Progenitor cell of endocrine pancreas (in vitro differentiated cells): ENCODE measurements around the gene FAM174B. TPM values are rescaled to one million over a fixed set of nuclear protein-coding genes. Genes with fewer than 3 reads are reported as not detected.

Source experiments
- DNase-seq: peaks from one replicate; pipeline ENCODE4 v3.0.0; 2021; ENCODE audit warnings: low spot score; ENCODE audit not compliant: unreplicated experiment
- H3K27ac Mint-ChIP-seq: 2 replicates; pipeline ENCODE4 v1.8.0; 2021; ENCODE audit warnings: mild to moderate bottlenecking, moderate library complexity, mixed read lengths
- H3K27me3 Mint-ChIP-seq: 2 replicates; pipeline ENCODE4 v1.8.0; 2021; ENCODE audit warnings: mixed read lengths
- H3K36me3 Mint-ChIP-seq: 2 replicates; pipeline ENCODE4 v1.8.0; 2022; ENCODE audit warnings: mixed read lengths; ENCODE audit not compliant: insufficient read depth
- H3K4me1 Mint-ChIP-seq: 2 replicates; pipeline ENCODE4 v1.8.0; 2021; ENCODE audit warnings: low read depth, mixed read lengths
- H3K4me3 Mint-ChIP-seq: 2 replicates; pipeline ENCODE4 v1.8.0; 2021; ENCODE audit warnings: low read depth, mild to moderate bottlenecking, moderate library complexity, mixed read lengths
- H3K9me3 Mint-ChIP-seq: 2 replicates; pipeline ENCODE4 v1.8.0; 2021; ENCODE audit warnings: low read depth, mixed read lengths
- total RNA-seq: library from RNA; stranded (reverse); gene quantifications from 2 replicates; pipeline ENCODE4 v1.2.1, GENCODE V29; 2021
- TF ChIP-seq, protein P1 (sequence below): fragments of 200-600 bp; sonication (generic); IDR thresholded peaks from one replicate; pipeline ENCODE4 v1.5.0; 2021; ENCODE audit warnings: antibody characterized with exemption, mild to moderate bottlenecking; ENCODE audit not compliant: unreplicated experiment

FAM174B gene
- total RNA-seq, 1 donor from 2014 or later, result 37.0 TPM

DNA sequence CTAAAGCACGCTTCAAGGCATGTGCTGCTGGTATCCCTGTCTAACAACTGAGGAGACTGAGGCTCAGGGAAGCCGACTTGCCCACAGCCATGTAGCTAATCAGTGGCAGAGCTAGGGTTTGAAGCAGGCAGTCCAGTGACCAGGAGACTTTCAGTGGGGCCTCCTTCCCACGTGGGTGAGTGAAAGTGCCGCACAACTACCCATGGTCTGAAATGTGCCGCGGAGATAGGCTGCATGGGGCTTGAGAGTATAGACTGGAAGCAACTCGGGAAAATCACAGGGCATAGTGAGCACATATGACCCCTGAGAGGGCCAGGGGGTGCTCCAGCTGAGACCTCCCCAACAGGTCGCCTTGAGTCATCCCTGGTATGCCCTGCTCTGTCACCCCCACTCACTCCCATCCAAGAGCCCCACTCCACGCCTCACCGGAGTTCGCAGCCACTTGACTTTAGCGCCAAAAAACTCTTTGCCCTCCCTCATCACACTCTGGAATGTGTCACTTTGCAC is 19.1 kb downstream of the FAM174B start:
- Mint-ChIP-seq H3K9me3 (peaks cover 8% of the 10 kb centered on the region), H3K27ac (no peak overlapping the region), H3K4me3 (no peak overlapping the region), H3K36me3 (peaks cover 7% of the 10 kb centered on the region), H3K27me3 (no peaks in the 10 kb centered on the region), H3K4me1 (peaks cover 36% of the 10 kb centered on the region)
- DNase-seq, result no peak
- TF ChIP-seq, protein P1, sequence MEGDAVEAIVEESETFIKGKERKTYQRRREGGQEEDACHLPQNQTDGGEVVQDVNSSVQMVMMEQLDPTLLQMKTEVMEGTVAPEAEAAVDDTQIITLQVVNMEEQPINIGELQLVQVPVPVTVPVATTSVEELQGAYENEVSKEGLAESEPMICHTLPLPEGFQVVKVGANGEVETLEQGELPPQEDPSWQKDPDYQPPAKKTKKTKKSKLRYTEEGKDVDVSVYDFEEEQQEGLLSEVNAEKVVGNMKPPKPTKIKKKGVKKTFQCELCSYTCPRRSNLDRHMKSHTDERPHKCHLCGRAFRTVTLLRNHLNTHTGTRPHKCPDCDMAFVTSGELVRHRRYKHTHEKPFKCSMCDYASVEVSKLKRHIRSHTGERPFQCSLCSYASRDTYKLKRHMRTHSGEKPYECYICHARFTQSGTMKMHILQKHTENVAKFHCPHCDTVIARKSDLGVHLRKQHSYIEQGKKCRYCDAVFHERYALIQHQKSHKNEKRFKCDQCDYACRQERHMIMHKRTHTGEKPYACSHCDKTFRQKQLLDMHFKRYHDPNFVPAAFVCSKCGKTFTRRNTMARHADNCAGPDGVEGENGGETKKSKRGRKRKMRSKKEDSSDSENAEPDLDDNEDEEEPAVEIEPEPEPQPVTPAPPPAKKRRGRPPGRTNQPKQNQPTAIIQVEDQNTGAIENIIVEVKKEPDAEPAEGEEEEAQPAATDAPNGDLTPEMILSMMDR, result no peak

DNA sequence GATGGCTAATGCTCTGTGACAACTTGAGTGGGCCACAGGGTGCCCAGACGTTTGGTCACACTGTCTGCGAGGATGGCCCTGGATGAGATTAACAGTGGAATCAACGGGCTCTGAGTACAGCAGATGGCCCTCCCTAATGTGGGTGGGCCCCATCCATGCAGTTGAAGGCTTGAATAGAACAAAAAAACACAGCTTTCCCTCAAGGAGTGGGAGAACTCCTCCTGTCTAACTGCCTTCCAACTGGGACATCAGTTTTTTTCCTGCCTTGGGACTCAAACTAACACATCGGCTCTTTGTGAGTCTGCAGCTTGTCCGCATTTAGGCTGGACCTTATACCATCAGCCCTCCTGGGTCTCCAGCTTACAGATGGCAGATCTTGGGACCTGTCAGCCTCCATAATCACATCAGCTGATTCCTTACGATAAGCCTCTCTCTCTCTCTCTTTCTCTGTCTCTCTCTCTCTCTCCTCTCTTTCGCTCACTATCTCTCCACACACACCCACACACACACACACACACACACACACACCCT is 20.8 kb downstream of the FAM174B start:
- H3K36me3 Mint-ChIP-seq, result peaks cover 6% of the 10 kb centered on the region
- no peak for DNase-seq
- peaks cover 2% of the 10 kb centered on the region for H3K9me3 Mint-ChIP-seq
- H3K27ac Mint-ChIP-seq, result no peak overlapping the region
- H3K27me3 Mint-ChIP-seq, result no peaks in the 10 kb centered on the region
- peaks cover 36% of the 10 kb centered on the region for H3K4me1 Mint-ChIP-seq
- H3K4me3 Mint-ChIP-seq, result no peak overlapping the region
- TF ChIP-seq, protein P1, result no peak

DNA sequence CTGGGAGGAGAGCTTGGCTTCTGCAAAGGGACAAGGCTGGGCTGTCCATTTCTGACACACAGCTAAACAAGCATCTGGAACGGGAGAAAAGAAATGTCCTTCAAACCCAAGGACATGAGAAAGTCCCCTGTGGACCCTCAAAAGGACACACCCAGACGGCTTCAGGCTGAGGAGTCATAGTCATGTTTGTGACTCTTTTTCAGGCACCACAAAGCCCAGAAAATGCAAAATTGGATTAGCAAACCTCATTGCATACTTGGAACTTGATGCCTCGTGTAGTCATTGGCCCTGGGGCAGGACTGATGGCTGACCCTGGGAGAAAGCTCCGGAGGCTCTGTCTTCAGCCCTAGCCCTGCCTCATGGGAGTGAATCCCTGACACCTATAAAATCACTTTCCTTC is 21.5 kb downstream of the FAM174B start:
- peaks cover 33% of the 10 kb centered on the region for H3K4me1 Mint-ChIP-seq
- H3K27ac Mint-ChIP-seq, result no peak overlapping the region
- TF ChIP-seq, protein P1, result no peak
- H3K9me3 Mint-ChIP-seq, result no peaks in the 10 kb centered on the region
- no peak for DNase-seq
- peaks cover 9% of the 10 kb centered on the region for H3K36me3 Mint-ChIP-seq
- H3K4me3 Mint-ChIP-seq, result no peak overlapping the region
- H3K27me3 Mint-ChIP-seq, result no peaks in the 10 kb centered on the region

DNA sequence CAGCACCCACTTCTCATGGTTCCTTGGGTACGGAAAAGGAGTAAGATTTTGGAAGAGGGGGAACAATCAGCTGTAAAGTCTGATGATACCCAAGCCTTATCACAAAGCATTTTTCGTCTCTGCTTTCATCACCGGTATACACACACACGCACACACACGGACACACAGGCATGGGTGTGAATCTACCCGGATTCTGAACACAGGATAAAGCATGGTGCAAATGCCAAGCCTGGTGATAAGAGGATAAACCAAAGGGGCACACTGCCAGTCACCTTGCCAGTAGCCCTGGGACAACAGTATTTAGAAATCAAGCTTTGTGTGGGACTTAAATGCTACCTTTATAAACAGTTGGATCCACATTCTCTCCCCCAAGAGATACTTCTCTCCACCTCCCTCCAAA is 22.2 kb downstream of the FAM174B start:
- Mint-ChIP-seq H3K27me3 (no peaks in the 10 kb centered on the region), H3K36me3 (peaks cover 10% of the 10 kb centered on the region), H3K27ac (no peak overlapping the region), H3K4me3 (no peak overlapping the region), H3K9me3 (no peaks in the 10 kb centered on the region), H3K4me1 (peaks cover 27% of the 10 kb centered on the region)
- DNase-seq, result no peak
- TF ChIP-seq, protein P1, result no peak

DNA sequence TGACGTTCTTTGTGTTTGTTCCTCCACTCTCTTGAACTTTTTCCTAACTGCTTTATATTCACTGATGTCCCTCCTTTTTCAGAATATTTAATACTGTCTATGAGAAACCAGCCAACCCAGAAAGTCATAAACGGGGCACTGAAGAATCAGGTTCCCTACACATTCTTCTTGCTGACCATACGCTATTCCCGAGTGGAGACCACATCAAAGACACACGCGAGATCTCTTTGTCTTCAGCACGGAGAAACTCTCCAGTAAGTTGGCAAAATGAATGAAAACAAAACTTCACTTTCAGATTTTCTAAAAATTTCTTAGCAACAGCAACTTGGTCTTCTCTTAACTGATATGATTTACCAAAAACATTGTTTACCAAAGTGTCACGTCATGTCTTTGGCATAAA is 22.6 kb downstream of the FAM174B start:
- Mint-ChIP-seq H3K27ac (no peak overlapping the region), H3K27me3 (no peaks in the 10 kb centered on the region), H3K4me1 (peaks cover 23% of the 10 kb centered on the region), H3K4me3 (no peak overlapping the region), H3K9me3 (no peaks in the 10 kb centered on the region), H3K36me3 (peaks cover 10% of the 10 kb centered on the region)
- no peak for DNase-seq
- TF ChIP-seq, protein P1, result no peak
